ENCODE data around the gene ADAMTS16.

ADAMTS16 gene

DNA sequence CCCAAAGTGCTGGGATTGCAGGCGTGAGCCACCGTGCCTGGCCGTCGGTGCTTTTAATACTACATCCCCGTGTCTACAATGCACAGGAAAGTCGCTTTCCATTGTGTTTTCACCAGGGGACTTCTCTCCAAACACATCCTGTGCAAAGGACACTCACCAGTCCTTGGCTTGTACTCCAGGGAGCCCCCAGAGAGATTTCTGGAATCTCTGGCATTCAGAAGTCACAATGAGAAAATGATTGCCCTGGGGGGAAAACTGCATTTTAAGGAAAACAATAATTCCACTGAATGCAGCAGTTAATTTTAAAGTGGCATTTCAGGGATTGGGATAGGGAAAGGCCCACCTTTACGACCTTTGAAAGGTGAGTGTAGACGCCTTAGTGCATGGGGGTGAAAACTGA is 112.0 kb downstream of the ADAMTS16 start:
- H3K4me3 ChIP-seq: no peak overlapping the region
- H3K27ac ChIP-seq: no peak overlapping the region
- TF ChIP-seq, protein P1, sequence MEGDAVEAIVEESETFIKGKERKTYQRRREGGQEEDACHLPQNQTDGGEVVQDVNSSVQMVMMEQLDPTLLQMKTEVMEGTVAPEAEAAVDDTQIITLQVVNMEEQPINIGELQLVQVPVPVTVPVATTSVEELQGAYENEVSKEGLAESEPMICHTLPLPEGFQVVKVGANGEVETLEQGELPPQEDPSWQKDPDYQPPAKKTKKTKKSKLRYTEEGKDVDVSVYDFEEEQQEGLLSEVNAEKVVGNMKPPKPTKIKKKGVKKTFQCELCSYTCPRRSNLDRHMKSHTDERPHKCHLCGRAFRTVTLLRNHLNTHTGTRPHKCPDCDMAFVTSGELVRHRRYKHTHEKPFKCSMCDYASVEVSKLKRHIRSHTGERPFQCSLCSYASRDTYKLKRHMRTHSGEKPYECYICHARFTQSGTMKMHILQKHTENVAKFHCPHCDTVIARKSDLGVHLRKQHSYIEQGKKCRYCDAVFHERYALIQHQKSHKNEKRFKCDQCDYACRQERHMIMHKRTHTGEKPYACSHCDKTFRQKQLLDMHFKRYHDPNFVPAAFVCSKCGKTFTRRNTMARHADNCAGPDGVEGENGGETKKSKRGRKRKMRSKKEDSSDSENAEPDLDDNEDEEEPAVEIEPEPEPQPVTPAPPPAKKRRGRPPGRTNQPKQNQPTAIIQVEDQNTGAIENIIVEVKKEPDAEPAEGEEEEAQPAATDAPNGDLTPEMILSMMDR (IDR thresholded peaks at IDR 0.05): no peak
- no peak for DNase-seq (ENCODE audit: low spot score)

DNA sequence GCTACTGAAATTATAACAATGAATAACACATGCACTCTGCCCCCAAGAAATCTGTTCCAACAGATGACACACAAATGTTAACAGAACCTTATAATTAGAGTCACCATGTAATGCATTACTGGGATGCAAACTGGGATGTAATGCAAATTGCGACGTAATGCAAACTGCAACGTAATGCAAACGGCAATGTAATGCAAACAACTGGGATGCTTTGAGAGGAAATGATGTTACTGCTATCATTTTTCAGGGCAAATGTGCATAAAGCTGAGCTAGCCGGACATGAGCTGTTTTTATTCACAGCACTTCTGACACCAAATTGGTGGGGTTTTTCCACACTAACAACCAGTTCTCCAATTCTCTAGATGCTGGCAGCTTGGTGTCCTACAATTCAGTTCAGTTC is 117.2 kb downstream of the ADAMTS16 start:
- Histone ChIP-seq H3K4me3 (no peak overlapping the region), H3K27ac (no peak overlapping the region)
- TF ChIP-seq, protein P1 (IDR thresholded peaks at IDR 0.05): no peak
- DNase-seq (ENCODE audit: low spot score): no peak

DNA sequence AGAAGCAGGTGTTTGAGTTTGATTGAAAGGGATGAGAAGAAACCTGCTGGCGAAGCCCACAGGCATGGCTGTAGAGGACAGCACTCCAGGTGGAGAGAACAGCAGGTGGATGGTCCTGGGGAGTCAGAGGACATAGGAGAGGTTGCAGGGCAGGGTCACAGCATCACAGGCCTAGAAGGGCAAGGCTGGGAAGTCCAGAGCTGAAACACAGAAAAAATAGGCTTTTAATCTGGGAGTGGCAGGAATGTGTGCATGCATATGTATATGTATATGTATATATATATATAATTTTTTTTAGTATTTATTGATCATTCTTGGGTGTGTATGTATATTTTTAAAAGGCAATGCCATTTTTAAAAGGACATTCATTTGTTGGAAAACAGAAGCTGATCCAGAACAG is 118.4 kb downstream of the ADAMTS16 start:
- DNase-seq (ENCODE audit: low spot score): no peak
- Histone ChIP-seq H3K27ac (no peak overlapping the region), H3K4me3 (no peak overlapping the region)
- TF ChIP-seq, protein P1 (IDR thresholded peaks at IDR 0.05): no peak

DNA sequence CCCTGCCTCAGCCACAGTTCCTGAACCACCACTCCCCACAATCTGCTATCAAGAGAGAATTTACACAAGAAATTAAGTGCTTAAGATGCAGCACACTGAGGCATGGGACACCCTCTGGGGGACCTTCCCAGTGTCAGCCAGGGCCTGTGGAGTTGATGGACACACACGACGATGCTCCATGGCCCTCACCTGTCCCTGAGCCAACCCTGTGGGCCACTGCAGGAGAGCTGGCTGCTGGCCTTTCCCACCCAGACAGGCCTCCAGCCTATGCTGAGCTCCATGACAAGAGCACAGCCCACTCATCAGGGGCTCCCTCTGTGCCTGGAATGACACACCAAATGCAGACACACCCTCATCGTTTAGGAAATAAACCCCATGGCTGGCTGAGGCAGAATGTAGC is 124.6 kb downstream of the ADAMTS16 start:
- TF ChIP-seq, protein P1 (IDR thresholded peaks at IDR 0.05): no peak
- Histone ChIP-seq H3K27ac (no peak overlapping the region), H3K4me3 (no peak overlapping the region)
- DNase-seq (ENCODE audit: low spot score): no peak

DNA sequence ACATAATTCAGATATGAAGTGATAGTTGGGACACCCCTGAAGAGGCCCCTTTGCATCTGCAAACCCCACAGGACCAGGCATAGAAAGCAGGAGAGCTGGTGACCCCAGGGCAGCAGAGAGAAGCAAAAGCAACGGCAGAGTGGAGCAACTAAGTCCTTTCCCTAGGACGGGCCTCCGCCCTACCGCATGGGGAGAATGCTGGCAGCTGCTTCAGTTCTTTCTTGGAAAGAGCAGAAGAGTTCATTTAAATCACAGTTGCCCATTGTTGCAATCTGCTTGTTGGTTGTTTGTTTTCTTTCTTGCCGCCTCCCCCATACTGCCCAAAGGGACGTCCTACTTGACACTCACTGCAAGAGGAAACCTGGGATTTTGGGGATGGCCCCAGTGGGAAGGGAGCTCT is 126.2 kb downstream of the ADAMTS16 start:
- Histone ChIP-seq H3K4me3 (no peak overlapping the region), H3K27ac (no peak overlapping the region)
- no peak for DNase-seq (ENCODE audit: low spot score)
- TF ChIP-seq, protein P1 (IDR thresholded peaks at IDR 0.05): no peak

DNA sequence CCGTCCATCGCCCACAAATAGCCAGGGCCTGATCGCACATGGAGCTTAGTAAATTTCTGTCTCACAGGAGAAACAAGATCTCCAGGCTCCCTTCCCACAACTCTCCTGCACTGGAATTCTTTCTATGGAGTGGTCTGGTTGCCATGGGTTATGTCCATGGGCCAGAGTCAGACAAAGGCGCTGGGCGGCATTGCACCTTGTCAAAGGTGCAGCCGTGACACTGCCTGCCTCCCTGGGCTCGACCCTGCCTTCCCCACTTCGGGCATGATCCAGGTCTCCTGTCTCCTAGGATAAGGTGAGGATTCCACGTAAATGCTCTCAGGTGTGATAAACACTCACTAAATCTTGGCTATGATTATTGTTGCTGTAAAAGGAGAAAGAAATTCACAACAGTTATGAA is 130.0 kb downstream of the ADAMTS16 start:
- TF ChIP-seq, protein P1 (IDR thresholded peaks at IDR 0.05): no peak
- no peak for DNase-seq (ENCODE audit: low spot score)
- Histone ChIP-seq H3K27ac (no peak overlapping the region), H3K4me3 (no peak overlapping the region)

DNA sequence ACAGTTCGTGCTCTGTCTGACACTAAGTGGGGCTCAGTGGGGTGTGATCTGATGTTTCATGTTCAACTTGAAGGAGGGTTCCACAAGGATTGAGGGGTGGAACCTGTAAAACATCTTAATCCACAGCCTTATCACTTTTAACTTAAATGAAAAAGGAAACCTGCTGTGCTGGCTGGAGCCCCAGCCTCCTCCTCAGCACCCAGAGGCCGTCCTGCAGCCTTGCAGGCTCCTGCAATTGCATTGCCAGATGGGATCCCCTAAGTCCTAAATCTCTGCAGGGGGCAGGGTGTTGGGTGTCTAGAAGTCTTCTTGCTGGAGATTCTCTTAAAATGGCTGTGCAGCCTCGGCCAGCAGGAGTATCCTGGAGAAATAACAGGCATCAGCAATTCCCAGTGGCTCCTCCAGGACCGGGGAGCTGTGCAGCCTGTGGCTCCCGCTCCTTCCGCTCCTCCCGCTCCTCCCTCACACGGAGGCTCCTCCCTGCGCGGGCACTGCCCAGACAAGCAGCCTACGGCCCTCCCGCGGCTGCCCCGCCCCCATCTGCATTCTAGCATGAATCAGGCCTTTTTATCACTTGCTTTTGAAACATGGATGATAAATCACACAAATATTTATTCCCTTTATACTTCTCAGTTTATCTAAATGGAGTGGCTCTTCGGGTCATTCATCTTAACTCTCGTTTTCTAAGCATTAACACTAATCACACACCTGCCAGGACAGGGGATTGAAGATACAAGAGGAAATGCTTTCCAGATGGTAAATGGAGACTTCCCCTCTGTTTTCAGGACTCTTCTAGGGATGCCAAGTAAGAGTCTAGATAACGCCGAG is 131.0 kb downstream of the ADAMTS16 start:
- TF ChIP-seq, protein P1 (IDR thresholded peaks at IDR 0.05): no peak
- Histone ChIP-seq H3K27ac (peak overlapping the region in 1 of 2 donors; percentile 42), H3K4me3 (peak overlapping the region; percentile 43)
- DNase-seq (ENCODE audit: low spot score): peak; percentile 86

All from coronary artery (tissue), 2 donors.